ENCODE results near the gene PGAP2. TPM values are rescaled to one million over a fixed set of nuclear protein-coding genes. Genes with fewer than 3 reads are reported as not detected.

PGAP2 gene
- total RNA-seq, 2 donors from 2014 or later: 17.8 to 19.3 TPM

- H3K27me3 Mint-ChIP-seq: no peaks in the 10 kb centered on the region
- ATAC-seq: peak; percentile 82
- no peaks in the 10 kb centered on the region for H3K9me3 ChIP-seq (ENCODE audit: control insufficient read depth, low read length, poor library complexity, severe bottlenecking)
- peak in 2 of 3 donors; percentile 42 to 63 for DNase-seq
- peaks cover 28% of the 10 kb centered on the region for H3K4me1 Mint-ChIP-seq
- peak within 1 kb of the TSS; percentile 97 for H3K4me3 Mint-ChIP-seq
- peak within 1 kb of the TSS; percentile 98 for H3K27ac Mint-ChIP-seq
- H3K36me3 Mint-ChIP-seq (ENCODE audit: low read depth): peaks cover 9% of the 10 kb centered on the region
Observed at GRCh38 chr11:3840870-3841425, 32.6 kb downstream of the PGAP2 start, which contains the start of gene RHOG. Gene RHOG (minus strand): TSS chr11:3840959. CDS start chr11:3828138, 12,821 bp downstream.

GRCh38 chr11:3841426-3842350 lies 33.3 kb downstream of the PGAP2 start:
- Mint-ChIP-seq H3K4me3 (peak overlapping the region; percentile 97), H3K27ac (peak overlapping the region; percentile 98), H3K27me3 (no peaks in the 10 kb centered on the region), H3K4me1 (peaks cover 28% of the 10 kb centered on the region), H3K36me3 (ENCODE audit: low read depth) (peaks cover 9% of the 10 kb centered on the region)
- ATAC-seq (peak; percentile 45), DNase-seq (peak; percentile 86 to 93 (median 88))
- no peaks in the 10 kb centered on the region for H3K9me3 ChIP-seq (ENCODE audit: control insufficient read depth, low read length, poor library complexity, severe bottlenecking)

GRCh38 chr11:3843326-3843725 lies 35.0 kb downstream of the PGAP2 start:
- no peaks in the 10 kb centered on the region for H3K9me3 ChIP-seq (ENCODE audit: control insufficient read depth, low read length, poor library complexity, severe bottlenecking)
- DNase-seq (no peak), ATAC-seq (no peak)
- Mint-ChIP-seq H3K4me3 (no peak overlapping the region), H3K27ac (peak overlapping the region; percentile 98), H3K4me1 (peaks cover 19% of the 10 kb centered on the region), H3K36me3 (ENCODE audit: low read depth) (peaks cover 9% of the 10 kb centered on the region), H3K27me3 (no peaks in the 10 kb centered on the region)

GRCh38 chr11:3845246-3845645 lies 36.9 kb downstream of the PGAP2 start:
- ATAC-seq (no peak), DNase-seq (no peak)
- Mint-ChIP-seq H3K27me3 (no peaks in the 10 kb centered on the region), H3K4me1 (peaks cover 11% of the 10 kb centered on the region), H3K36me3 (ENCODE audit: low read depth) (no peaks in the 10 kb centered on the region), H3K27ac (peak overlapping the region; percentile 98), H3K4me3 (no peak overlapping the region)
- no peaks in the 10 kb centered on the region for H3K9me3 ChIP-seq (ENCODE audit: control insufficient read depth, low read length, poor library complexity, severe bottlenecking)

- H3K4me1 Mint-ChIP-seq: peaks cover 11% of the 10 kb centered on the region
- H3K27me3 Mint-ChIP-seq: no peaks in the 10 kb centered on the region
- no peaks in the 10 kb centered on the region for H3K9me3 ChIP-seq (ENCODE audit: control insufficient read depth, low read length, poor library complexity, severe bottlenecking)
- no peak overlapping the region for H3K4me3 Mint-ChIP-seq
- ATAC-seq (no peak), DNase-seq (no peak)
- no peaks in the 10 kb centered on the region for H3K36me3 Mint-ChIP-seq (ENCODE audit: low read depth)
- H3K27ac Mint-ChIP-seq: no peak overlapping the region
Observed at GRCh38 chr11:3845670-3846069, 37.3 kb downstream of the PGAP2 start.

GRCh38 chr11:3849297-3849874 lies 41.0 kb downstream of the PGAP2 start:
- Mint-ChIP-seq H3K4me1 (peaks cover 26% of the 10 kb centered on the region), H3K36me3 (ENCODE audit: low read depth) (no peaks in the 10 kb centered on the region), H3K4me3 (peak overlapping the region; percentile 41), H3K27me3 (no peaks in the 10 kb centered on the region), H3K27ac (peak overlapping the region; percentile 45)
- DNase-seq (peak in 1 of 3 donors; percentile 48), ATAC-seq (peak; percentile 73)
- H3K9me3 ChIP-seq (ENCODE audit: control insufficient read depth, low read length, poor library complexity, severe bottlenecking): no peaks in the 10 kb centered on the region

- Mint-ChIP-seq H3K36me3 (ENCODE audit: low read depth) (no peaks in the 10 kb centered on the region), H3K27ac (peak overlapping the region; percentile 98), H3K4me3 (peak overlapping the region; percentile 92), H3K4me1 (peaks cover 43% of the 10 kb centered on the region), H3K27me3 (no peaks in the 10 kb centered on the region)
- ATAC-seq (no peak), DNase-seq (no peak)
- H3K9me3 ChIP-seq (ENCODE audit: control insufficient read depth, low read length, poor library complexity, severe bottlenecking): no peaks in the 10 kb centered on the region
Observed at GRCh38 chr11:3853545-3853842, 45.1 kb downstream of the PGAP2 start.

- H3K4me3 Mint-ChIP-seq: peak overlapping the region; percentile 92
- no peaks in the 10 kb centered on the region for H3K36me3 Mint-ChIP-seq (ENCODE audit: low read depth)
- H3K27ac Mint-ChIP-seq: peak overlapping the region; percentile 98
- peaks cover 46% of the 10 kb centered on the region for H3K4me1 Mint-ChIP-seq
- no peaks in the 10 kb centered on the region for H3K9me3 ChIP-seq (ENCODE audit: control insufficient read depth, low read length, poor library complexity, severe bottlenecking)
- no peaks in the 10 kb centered on the region for H3K27me3 Mint-ChIP-seq
- DNase-seq (peak; percentile 22 to 52 (median 47)), ATAC-seq (peak; percentile 69)
Observed at GRCh38 chr11:3853899-3854659, 45.7 kb downstream of the PGAP2 start.

- Mint-ChIP-seq H3K4me1 (peaks cover 46% of the 10 kb centered on the region), H3K27me3 (no peaks in the 10 kb centered on the region), H3K4me3 (peak overlapping the region; percentile 92), H3K36me3 (ENCODE audit: low read depth) (no peaks in the 10 kb centered on the region), H3K27ac (peak overlapping the region; percentile 98)
- H3K9me3 ChIP-seq (ENCODE audit: control insufficient read depth, low read length, poor library complexity, severe bottlenecking): no peaks in the 10 kb centered on the region
- ATAC-seq: no peak
- DNase-seq: no peak
Observed at GRCh38 chr11:3854660-3854976, 46.3 kb downstream of the PGAP2 start.

- peaks cover 50% of the 10 kb centered on the region for H3K4me1 Mint-ChIP-seq
- H3K36me3 Mint-ChIP-seq (ENCODE audit: low read depth): no peaks in the 10 kb centered on the region
- peak within 1 kb of the TSS; percentile 98 for H3K27ac Mint-ChIP-seq
- H3K9me3 ChIP-seq (ENCODE audit: control insufficient read depth, low read length, poor library complexity, severe bottlenecking): no peaks in the 10 kb centered on the region
- ATAC-seq: peak; percentile 81
- peak within 1 kb of the TSS; percentile 97 for H3K4me3 Mint-ChIP-seq
- no peaks in the 10 kb centered on the region for H3K27me3 Mint-ChIP-seq
- DNase-seq: peak; percentile 93 to 99 (median 96)
Observed at GRCh38 chr11:3854977-3855807, 46.8 kb downstream of the PGAP2 start, which contains the start of gene STIM1. Gene STIM1 (plus strand): TSS chr11:3855664. CDS start chr11:3856271, 607 bp downstream.

GRCh38 chr11:3855808-3856491 lies 47.6 kb downstream of the PGAP2 start:
- Mint-ChIP-seq H3K36me3 (ENCODE audit: low read depth) (no peaks in the 10 kb centered on the region), H3K27me3 (no peaks in the 10 kb centered on the region), H3K4me1 (peaks cover 57% of the 10 kb centered on the region), H3K27ac (peak overlapping the region; percentile 98), H3K4me3 (peak overlapping the region; percentile 97)
- no peaks in the 10 kb centered on the region for H3K9me3 ChIP-seq (ENCODE audit: control insufficient read depth, low read length, poor library complexity, severe bottlenecking)
- ATAC-seq (no peak), DNase-seq (peak; percentile 24 to 37 (median 32))

Data from T-helper 17 cell (primary cell).